Fibroblast of skin of right biceps (primary cell): ENCODE results near the gene IQGAP2.
"Not testable (repeated sequence)": the region's sequence is repeated elsewhere in the genome, so short reads cannot be mapped to it uniquely, and the experiment has no call there.

ENCODE experiments used
- DNase-seq: peaks from one replicate; pipeline ENCODE4 v3.0.0-alpha.2; 2013

Gene IQGAP2

DNA sequence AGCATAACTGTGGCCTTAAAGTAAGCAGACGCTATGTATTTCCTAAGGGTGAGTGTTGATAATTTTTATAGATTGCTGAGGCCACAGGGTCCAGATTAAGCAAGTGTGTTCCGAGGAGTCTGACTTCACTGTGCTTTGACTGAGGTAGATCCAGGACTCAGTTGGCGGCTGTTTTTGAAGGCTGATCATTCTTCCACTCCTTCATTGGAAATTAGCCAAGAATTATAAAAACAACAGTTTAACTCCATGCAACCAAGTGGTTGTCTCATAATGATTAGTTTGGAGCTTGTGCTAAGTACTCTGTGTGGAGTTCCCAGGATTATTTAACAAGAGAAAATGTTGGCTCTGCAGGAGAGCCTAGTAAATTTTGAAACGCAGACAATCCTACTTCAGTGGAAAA lies 19.1 kb downstream of the IQGAP2 start:
- no peak for DNase-seq

DNA sequence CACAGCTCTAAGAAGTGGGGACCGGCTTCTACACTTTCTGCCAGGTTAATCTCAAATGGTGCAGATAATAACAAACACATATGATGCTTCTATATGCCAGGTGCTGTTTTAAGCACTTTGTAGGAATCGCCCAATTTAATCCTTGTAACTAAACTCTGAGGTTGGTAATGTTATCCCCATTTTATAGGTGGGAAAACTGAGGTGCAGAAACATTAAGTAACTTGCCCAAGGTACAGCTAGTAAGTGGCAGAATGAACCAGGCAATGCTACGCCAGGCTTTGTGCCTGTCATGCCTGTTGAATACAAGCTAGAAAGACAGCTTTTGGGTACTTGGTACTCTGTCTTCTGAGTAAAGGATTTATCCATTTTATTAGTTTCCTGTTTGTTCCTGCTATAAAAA lies 19.7 kb downstream of the IQGAP2 start:
- no peak for DNase-seq

DNA sequence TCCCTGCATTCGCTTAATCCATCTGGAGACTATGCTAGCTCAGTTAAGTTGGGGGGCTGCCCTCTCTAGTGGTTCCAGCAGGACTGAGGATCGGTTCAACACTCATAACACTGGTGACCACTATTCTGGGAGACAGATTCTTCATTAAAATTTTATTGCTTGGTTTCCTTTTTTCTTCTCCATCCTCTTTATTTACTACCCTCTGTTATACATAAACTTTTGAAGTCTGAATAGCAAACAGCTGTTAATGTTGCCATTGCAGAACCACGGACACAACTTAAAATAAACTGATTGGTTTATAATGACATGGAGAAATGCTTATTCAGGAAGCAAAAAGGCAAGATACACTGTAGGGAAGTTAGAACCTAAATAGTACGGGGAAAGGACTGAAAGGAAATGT lies 22.1 kb downstream of the IQGAP2 start:
- no peak for DNase-seq

DNA sequence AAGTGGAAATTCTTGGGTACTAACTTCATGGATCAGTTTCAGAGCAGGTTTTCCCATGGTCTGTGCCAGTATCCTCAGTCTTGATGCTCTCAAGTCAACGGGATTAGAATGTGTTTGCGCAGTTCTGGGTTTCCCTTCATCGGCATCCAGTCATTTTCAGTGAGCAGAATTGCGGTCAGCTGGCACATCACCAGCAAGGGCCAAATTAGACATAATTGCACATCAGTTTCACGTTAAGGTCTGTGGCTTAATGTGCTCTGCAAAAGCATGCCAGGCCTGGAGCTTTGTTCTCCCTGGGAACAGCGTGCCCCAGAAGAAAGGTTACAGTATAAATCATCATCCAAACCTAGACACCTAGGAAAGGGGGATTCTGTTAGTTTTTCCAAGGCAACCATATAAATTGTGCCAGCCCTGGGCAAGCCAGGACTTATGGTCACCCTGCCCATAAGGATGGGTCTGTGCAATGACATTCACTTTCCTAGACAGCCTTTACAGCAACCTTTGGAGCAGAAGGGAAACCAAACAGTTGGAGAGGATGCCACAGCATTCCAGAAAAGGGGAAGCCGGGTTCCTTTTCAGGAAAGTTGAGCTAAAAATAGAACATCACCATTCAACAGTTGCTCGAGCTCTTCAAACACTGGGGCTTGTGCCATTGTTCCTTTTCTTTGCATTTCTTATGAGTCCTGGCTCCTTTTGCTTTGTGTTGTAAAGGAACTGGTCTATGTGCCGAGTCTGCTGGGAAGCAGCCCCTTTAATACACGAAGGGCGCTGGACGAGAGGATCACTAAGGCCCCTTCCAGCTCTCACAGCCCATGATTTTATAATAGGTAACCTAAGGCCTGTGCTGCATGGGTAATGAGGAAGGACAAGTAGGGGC lies 23.1 kb downstream of the IQGAP2 start:
- DNase-seq = peak; percentile 10

DNA sequence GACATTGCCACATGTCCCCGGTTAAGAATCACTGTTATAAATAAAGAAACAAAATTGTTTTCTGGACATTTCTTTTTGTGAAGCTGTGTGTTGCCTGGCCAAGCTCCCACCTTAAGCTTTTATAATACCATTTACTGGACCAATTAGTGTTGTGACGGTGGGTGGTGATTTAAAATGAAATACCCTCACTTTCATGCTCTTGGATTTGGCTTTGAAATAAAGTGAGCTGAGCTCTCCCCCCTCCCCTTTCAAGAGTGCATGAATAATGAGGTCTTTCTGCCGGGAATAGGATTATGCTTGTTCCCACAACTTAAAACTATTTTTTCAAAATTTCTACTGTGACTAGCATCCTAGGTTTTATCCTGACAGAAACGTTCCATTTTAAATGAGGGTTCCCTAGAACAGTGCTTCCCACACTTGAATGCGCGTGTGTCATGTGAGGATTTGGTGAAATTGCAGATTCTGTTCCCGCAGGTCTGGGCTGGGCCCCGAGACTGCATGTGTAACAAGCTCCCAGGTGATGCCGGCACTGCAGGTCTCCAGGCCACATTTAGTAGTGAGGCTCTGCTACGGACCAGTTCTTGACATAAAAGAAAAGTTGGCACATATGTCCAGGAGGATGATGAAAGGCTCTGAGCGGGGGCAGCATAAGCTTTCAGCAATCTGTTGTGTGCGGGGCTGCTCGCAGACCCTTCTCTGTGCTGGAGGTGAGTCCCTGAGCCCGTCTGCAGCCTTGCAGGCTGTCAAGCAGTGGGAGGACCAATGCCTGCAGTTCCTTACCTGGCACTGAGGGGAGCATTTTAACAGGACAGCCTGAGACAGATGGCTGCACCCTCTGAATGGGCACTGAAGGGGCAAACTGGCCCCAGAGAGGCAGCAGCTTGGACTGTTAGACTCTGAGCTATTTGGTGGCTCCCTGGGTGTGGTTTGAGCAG lies 24.4 kb downstream of the IQGAP2 start:
- DNase-seq = no peak

DNA sequence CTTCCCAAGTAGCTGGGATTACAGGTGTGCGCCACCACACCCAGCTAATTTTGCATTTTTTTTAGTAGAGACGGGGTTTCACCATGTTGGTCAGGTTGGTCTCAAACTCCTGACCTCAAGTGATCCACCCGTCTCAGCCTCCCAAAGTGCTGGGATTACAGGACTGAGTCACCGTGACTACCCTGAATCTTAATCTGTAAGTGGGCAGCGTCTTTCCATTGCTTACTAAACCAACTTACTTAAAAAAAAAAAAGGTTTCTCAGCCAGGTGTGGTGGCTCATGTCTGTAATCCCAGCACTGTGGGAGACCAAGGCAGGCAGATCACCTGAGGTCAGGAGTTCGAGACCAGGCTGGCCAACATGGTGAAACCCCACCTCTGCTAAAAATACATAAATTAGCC lies 25.5 kb downstream of the IQGAP2 start:
- DNase-seq = not testable (repeated sequence)

DNA sequence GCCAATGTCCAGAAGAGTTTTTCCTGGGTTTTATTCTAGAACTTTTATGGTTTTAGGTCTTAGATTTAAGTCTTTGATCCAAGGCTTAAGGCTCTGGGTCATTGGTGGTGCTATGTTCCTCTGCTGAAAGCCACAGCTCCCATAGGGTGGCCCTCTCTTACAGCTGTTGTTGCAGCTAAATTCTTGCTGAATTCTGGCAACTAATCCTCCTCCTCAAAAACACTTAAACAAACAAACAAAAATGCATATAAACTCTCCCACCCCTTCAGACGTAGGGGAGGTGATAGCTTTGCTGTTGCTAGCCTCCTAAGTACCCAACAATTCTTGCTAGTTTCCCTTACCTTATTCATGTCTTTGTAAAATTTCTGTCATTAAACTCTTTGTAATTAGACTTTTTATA lies 30.2 kb downstream of the IQGAP2 start:
- no peak for DNase-seq

DNA sequence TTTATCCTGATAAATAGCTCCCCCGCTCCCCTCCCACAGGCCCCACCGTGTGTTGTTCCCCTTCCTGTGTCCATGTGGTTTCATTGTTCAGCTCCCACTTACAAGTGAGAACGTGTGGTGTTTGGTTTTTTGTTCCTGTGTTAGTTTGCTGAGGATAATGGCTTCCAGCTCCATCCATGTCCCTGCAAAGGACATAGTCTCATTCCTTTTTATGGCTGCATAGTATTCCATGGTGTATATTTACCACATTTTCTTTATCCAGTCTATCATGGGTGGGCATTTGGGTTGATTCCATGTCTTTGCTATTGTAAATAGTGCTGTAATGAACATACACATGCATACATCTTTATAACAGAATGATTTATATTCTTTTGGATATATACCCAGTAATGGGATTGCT lies 34.4 kb downstream of the IQGAP2 start:
- not testable (repeated sequence) for DNase-seq

DNA sequence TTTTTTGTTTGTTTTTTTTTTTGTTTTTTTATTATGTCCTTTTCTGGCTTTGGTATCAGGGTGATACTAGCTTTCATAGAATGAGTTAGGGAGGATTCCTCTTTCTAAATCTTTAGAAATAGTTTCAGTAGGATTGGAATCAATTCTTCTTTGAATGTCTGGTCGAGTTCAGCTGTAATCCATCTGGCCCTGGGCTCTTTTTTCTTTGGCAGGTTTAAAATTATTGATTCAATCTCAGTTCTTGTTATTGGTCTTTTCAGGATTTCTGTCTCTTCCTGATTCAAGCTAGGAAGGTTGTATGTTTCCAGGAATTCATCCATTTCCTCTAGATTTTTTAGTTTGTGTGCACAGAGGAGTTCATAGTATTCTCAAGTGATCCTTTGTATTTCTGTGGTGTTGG lies 34.9 kb downstream of the IQGAP2 start:
- no peak for DNase-seq

DNA sequence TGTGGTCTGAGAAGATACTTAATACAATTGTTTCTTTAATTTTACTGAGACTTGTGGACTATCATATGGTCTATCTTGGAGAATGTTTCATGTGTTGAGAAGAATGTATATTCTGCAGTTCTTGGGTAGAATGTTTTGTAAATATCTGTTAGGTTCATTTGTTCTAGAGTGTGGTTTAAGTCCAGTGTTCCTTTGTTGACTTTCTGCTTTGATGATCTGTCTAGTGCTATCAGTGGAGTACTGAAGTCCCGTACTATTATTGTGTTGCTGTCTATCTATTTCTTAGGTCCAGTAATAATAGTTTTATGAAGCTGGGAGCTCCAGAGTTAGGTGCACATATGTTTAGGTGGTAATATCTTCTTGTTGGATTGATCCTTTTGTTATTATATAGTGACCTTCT lies 36.1 kb downstream of the IQGAP2 start:
- no peak for DNase-seq

DNA sequence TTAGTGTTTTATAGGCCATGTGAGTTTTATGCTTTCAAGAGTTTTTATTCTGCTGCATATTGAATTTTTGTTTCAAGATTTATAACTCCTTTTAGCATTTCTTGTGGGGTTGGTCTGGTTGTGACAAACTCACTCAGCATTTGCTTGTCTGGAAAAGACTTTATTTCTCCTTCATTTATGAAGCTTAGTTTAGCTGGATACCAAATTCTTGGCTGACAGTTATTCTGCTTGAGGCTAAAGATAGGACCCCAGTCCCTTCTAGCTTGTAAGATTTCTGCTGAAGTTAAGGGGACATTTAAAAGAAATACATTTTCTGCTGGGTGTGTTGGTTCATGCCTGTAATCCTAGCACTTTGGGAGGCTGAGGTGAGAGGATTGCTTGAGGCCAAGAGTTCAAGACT lies 36.8 kb downstream of the IQGAP2 start:
- no peak for DNase-seq

DNA sequence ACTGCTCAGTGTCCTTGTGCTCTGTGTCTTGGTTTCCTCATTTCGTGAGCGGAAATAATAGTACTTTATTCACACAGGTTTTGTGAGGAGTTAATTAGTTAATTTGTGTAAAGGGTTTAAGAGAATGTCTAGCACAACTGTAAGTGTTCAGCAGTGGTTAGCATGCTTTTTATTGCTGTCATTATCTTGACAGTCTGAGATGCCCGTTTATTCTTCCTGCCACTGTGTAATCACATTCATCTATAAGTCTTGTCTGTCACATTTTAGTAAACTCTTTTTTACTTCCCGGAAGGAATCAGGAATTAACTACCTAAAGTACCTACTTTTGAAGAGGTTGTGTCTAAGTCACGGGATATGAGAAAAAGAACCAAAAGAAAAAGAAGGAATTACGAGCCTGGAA lies 38.0 kb downstream of the IQGAP2 start:
- DNase-seq = no peak

DNA sequence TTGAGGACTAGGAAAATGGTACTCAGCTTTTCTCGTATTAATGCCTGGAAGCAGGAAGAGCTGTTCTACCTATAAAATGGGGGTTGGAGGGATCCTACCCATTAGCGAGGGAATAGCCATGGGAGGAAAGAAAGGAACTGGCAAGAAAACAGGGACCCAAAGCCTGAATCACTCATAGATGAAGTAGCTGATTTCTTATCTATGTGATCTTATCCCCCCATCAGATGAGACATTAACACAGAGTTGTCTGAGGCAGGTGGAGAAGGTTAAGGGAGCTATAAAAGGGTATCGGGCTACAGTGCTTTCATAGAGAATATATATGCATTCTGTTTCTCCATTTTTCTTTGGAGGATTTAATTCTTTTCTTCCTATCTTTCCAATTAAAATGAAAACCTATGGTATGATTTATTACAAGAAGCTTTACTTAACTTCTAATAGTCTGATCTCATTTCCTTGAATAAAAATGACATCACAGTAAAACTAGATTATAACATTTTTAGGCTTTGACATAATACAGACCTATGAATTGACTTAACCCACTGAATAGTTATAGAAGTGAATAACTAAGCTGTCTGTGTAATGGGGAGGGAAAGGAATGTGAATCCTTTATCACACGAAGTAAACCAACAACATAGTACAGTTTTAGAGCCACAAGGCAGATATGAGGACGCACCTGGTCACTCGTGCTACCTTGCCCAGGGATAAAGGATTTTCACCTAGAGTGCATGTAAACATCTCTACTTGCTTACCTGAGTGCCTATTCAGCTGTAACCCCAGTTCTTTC lies 39.0 kb downstream of the IQGAP2 start:
- no peak for DNase-seq

DNA sequence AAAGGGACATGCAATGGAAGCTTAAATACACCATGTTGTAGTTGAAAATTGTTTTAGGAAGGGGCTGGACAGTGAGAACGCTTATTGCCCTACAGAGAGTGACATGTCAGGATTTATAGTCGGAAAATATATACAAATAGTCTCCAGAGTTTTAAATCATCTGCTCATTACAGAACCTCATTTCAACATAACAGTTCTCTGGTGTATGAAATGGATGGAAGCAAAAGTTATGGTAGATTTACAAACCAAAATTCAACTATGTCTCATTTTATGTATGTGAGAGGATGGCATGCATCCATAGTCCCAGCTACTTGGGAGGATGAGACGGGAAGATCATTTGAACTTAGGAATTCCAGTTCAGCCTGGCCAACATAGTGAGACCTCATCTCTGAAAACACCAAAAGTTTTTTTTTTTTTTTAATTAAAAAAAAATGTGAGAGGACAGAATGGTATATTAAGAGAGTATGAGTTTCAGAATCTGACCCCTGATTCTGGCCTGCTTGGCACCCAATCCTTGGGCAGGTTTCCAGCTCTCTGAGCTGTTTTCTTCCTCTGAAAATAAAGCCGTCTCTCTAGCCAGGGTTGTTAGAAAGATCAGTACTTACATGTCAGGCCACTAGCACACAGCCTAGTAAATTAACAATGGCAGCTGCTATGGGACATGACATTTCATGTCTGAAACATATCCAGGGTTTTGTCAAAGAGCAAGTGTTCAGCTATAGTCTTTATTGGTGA lies 40.1 kb downstream of the IQGAP2 start:
- DNase-seq = no peak

DNA sequence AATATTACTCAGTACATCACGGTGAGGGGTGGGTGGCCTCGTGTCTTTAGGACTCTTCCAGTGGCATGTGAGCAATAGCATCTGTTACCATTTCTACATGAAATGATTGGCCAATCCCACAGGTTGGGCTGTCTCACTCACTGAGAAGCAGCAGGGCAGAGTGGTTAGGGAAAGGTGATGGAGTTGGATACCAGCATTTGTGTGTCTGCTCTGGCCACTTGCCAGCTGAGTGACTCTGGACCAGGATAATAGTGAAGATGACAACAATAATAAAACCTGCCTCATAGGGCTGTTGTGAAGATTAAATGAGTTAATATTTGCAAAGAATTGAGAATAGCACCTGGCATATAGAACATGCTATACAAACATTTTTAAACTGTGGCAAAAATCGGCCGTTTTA lies 42.0 kb downstream of the IQGAP2 start:
- no peak for DNase-seq

DNA sequence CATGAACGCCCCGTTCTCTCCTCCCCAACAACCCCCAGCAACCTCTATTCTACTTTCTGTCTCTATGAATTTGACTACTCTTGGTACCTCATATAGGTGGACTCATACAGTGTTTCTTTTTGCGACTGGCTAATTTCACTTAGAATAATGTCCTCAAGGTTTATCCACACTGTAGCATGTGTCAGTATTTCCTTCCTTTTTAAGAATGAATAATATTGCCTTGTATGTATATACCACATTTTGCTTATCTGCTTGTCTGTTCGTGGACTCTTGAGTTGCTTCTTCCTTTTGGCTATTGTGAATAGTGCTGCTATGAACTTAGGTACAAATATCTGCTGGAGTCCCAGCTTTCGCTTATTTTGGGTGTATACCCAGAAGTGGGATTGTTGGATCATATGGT lies 42.7 kb downstream of the IQGAP2 start:
- DNase-seq = no peak

DNA sequence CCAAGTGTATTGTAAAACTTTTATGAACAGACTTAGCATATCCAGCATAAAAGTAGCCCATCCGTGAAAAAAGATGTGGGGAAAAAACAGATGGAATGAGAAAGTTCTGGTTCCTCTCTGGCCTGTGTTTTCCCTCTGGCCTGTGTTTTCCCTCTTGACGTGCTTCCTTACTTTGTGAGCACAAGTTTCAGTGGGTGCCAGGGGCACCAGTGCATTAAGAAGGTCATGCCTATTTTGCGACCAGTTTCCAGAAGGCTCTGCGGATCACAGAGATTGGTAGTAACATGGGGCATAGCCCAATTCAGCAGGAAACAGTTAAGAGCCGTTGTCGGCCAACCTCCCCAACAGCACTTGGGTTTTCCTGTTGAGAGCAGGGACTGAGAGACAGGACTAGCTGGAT lies 43.7 kb downstream of the IQGAP2 start:
- DNase-seq = no peak

DNA sequence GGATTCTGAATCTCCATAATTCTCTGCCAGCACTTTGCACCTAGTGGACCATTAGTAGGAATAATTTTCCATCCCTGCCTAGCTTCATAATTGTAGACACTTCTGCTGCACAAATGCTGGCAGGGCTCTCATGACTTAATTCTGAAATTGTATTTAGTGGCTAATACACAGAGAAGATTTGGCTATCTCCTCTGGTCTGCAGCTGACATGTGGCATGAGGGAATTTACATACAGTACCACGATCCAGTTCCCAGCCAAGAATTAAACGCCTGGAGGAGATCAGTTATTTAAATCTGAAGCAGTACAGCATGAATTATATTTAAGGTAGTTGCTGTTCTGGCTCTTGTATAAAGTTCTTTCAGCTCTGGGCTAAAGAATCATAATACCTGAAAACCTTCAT lies 46.5 kb downstream of the IQGAP2 start:
- no peak for DNase-seq

DNA sequence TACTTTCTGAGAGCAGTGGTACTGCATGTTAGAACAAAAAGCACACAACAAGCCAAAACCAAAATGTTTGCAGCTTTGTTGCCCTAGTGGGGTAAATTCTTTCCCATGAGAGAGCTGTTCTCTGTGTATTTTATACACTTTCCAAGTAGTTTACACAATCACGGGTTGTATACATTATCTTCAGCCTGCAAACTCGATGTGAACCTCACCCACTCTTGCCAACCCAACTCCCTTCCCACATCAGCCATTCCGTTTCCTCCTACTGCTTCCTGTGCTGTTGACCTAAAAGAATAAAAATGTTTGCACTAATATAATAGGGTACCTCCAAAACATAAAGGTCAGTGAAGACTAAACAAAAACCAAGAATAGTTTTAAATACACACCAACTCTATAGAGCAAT lies 47.0 kb downstream of the IQGAP2 start:
- no peak for DNase-seq

DNA sequence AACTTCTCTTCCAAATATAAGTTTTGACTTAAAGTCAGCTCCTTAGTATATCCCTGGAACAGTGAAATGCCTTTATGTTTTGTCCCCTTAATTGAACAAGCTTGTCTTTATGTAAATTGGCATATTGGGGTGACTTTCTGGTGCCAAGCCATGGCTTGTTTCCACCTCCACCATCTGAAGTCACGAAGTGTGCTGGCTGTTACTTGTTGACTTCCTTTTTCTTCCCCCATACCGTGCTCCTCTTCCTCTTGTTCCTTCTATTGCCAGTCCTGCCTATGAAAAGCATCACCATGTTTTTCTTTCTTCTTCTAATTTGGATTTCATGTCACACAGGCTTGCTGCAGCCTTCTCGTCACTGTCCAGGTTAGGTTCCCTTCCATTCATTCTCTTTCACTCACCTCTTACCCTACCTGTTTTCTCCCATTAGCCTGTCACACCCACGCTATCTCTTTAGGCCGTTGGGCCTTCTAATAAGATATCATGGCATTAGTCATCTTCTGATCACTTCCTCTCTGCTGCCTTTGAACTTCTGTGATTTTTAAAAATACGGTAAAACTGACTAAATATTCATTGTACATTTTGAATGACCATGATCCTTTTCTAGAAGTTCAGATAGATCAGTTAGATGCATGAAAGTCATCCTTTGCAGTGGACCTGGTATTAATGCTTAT lies 48.1 kb downstream of the IQGAP2 start:
- DNase-seq = no peak

DNA sequence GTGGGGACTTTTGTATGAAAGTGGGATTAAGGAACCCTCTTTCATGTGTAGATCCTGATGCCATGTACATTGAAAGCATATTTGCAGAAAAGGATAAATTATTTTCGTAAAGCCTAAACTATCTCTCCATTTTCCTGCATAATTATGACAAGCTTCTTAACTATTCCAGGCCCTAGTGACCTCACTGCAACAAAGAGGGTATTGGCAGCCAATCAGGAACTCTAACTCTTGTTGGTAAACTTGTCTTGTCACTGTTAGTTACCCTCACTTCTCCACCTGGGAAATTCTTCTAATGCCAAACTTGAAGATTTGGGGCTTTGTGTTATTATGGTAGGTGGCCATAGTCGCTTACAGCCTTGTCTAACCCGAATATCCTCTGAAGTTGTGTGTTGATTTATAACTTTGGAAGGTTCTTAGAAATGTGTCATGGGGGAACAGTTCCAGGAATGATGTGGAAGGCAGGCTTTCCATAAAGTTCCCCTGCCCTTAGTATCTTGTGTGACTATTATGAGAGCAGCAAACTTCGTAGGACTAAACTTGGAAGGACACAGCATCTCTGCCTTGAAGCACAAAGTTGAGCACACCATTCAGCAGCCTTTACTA lies 52.5 kb downstream of the IQGAP2 start:
- DNase-seq = peak; percentile 2
